ENCODE data around the gene RAD52.

DNA sequence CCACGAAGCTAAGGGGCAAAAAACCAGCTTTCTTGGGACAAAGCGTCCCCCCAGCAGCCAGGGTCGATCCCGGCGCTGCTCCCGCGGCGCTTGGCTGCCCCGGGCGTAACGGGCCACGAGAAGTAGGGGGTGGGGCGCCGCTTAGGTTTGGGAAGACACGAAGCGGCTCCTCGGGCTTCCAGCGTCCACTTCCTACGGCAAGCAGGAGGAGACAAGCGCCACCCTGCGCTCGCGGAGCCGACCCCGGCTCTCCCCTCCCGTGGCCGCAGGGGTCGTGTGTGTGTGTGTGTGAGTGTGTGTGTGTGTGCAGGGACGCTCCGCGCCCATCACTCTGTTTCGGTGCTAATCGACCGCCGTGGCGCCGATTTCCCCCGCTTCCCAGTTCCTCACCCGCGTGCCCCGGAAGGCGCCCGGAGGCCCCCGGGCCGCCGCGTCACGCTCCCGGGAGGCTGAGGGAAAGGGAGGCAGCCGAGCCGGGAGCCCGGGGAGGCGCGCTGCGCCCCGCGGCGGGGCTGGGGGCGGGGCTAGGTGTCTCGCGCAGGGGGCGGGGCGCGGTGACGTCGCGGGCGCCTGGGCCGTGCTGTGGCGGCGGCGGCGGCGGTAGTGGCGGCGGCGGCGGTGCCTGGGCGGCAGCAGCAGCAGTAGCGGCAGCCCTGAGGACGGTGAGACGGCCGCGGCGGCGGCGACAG, 41.3 kb upstream of the RAD52 start, which contains the start of gene ERC1:
- TF ChIP-seq, protein P1, sequence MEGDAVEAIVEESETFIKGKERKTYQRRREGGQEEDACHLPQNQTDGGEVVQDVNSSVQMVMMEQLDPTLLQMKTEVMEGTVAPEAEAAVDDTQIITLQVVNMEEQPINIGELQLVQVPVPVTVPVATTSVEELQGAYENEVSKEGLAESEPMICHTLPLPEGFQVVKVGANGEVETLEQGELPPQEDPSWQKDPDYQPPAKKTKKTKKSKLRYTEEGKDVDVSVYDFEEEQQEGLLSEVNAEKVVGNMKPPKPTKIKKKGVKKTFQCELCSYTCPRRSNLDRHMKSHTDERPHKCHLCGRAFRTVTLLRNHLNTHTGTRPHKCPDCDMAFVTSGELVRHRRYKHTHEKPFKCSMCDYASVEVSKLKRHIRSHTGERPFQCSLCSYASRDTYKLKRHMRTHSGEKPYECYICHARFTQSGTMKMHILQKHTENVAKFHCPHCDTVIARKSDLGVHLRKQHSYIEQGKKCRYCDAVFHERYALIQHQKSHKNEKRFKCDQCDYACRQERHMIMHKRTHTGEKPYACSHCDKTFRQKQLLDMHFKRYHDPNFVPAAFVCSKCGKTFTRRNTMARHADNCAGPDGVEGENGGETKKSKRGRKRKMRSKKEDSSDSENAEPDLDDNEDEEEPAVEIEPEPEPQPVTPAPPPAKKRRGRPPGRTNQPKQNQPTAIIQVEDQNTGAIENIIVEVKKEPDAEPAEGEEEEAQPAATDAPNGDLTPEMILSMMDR (IDR thresholded peaks at IDR 0.05; ENCODE audit: insufficient read depth, low read length), result no peak
- peak; percentile 90 for TF ChIP-seq POLR2AphosphoS5 (IDR thresholded peaks at IDR 0.05; ENCODE audit: low read depth)
- peak; percentile 41 for TF ChIP-seq REST (IDR thresholded peaks at IDR 0.05; ENCODE audit: insufficient replicate concordance, low read depth)
- no peak; the same call in 1 of the 2 replicates for TF ChIP-seq GABPA (IDR thresholded peaks at IDR 0.05; ENCODE audit: low read depth)
- 0 out of 2 replicates have a peak, but pooled peaks have one; percentile 3 for TF ChIP-seq SPI1 (IDR thresholded peaks at IDR 0.05; ENCODE audit: borderline replicate concordance, low read depth)

Measured in HL-60 (cell line).